Renal cortex interstitium (tissue), 11 donors: Measurements from ENCODE around the gene CLDN5. TPM values are rescaled to one million over a fixed set of nuclear protein-coding genes. Genes with fewer than 3 reads are reported as not detected.
A peak's percentile ranks its signal among the peaks of the same experiment; 100 is the strongest.

Experiments used
- DNase-seq, 11 donors: peaks; one replicate each; pipeline ENCODE4 v3.0.0-alpha.2; 2013; ENCODE audit warnings: low read depth in 9 of 11, low spot score in 4 of 11; ENCODE audit errors: extremely low read depth in 1 of 11
- polyA plus RNA-seq, 3 donors: library from polyadenylated mRNA; unstranded; fragments of 120-200 nt; gene quantifications; one replicate each; pipeline ENCODE4 v1.2.1, GENCODE V29; 2013; ENCODE audit not compliant: insufficient read length in 3 of 3

Gene CLDN5
- polyA plus RNA-seq, 3 donors = 16.3 to 40.9 (median 40.7) TPM

DNA sequence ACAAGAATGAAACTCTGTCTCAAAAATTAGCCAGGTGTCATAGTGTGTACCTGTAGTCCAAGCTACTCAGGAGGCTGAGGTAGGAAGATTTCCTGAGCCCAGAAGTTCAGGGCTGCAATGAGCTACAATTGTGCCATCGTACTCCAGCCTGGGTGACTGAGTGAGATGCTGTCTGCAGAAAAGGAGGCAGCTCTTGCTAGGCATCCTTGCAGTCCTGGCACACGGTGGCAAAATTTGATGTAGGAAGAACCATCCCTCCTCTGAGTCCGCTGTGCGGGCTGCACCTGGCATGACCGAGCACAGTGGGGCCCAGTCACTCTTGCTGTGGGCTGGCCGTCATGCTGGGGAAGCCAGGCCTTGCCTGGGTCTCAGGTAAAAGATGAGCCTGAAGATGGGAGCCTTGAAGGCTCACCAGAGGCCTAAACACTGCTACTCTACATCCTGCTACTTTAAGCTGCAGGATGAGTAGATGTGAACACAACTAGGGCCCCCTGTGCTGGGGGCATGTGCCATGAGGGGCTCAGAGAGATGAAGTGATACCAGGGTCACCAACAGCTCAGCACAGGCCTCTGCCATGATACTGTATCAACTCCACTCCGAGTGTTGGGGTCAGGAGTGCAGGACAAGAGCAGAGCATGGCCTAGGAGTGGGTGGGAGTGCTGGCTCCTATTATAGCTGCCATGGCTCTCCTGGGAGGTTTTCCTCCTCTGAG, 25.9 kb downstream of the CLDN5 start:
- DNase-seq = no peak

DNA sequence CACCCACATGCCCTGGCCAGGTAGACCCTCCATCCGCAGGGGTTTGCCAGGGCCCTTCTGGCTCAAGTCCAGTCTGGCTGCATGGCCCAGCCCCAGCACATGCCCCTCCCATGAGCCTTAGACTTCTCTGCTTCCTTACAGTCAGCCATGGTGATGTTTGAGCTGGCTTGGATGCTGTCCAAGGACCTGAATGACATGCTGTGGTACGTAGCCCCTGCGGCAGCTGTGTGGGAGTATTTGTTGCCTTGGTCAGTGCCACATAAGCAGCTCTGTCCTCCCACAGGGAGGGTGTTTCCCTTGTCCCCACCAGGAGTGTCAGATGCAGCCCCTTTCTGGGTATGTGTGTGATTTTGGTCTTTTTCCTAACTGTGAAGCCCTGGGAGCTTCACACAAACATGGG, 27.0 kb downstream of the CLDN5 start:
- peak in 2 of 11 donors; percentile 53 to 57 for DNase-seq

DNA sequence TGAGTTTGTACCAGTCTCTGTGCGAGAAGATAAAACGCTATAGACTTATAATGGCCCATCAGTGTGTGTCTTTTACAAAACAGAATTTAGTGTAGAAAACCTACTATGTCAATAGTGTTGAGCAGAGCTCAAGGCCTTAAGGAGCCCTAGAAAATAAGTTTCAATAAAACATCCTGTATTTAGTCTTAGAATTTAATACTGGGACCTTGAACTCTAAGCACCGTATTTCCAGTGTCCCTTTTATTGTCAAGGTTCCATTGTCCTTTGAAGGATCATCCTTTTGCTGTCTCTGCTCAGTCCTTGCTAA, 27.9 kb downstream of the CLDN5 start:
- no peak for DNase-seq

DNA sequence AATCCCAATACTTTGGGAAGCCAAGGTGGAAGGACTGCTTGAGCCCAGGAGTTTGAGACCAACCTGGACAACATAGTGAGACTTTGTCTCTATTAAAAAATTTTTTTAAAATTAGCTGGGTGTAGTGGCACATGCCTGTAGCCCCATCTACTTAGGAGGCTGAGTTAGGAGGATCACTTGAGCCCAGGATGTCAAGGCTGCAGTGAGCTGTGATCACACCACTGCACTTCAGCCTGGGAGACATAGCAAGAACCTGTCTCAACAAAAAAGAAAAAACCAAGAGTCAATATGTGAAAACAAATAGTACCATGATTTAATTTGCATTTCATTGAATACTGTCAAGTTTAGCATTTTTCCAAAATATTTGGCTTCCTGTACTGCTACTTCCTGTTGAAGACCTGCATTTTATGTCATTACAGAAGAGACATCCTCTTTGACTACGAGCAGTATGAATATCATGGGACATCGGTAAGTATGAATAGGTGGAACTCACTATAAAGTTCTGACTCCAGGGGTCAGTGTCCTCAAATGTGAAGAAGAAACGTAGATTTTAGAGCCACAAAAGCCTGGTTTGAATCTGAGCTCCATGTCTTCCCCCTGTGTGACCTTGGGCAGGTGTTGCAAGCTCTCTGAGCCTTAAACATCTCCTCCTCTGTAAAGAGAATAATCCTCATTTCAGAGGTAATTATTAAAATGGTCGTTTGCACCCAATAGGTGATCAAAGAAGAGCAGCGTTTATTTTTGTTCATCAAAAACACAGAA, 28.5 kb downstream of the CLDN5 start:
- DNase-seq = no peak

DNA sequence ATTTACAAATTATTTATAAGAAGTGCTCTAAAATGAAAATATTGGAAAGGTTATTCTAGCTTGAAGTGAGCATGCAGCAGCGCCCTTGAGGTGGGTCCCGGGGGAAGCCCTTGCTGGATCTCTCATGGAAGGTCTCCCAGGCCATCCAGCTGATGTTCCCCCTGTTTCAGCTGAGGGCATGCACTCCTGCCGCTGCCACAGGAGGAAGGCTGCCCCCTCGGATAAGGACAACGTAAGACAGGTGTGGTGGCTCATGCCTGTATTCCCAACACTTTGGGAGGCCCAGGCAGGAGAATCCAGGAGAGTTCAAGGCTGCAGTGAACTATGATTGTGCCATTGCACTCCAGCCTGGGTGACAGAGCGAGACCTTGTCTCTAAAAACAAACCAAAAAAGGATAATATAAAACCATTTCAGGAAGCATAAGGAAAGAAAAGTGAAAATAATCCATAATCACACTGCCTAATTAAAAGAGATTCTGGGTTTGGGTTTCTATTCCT, 29.5 kb downstream of the CLDN5 start:
- no peak for DNase-seq

DNA sequence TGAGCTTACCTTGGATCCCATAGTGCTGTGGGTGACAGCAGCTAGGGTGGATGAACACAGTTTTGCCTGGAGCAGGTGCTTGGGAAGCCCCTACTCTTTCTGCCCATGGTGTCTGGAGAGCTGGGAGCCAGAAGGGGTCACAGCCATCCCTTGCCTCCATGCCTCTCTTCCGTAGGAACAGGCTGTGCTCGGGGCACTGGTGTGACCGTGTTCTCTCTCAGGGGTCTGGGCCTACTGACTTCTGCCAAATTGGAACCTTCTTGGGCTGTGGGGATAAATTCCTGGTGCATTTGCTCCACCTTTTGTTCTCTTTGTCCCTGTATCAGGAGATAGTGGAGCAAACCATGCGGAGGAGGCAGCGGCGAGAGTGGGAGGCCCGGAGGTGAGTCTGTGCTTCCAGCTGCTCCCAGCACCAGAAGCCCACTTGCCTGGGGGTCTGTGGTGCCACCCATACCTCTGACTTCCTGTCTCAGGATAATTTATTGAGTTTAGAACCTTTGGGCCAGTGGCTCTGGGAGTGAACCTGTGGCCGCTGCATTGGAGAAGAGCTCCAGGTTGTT, 30.1 kb downstream of the CLDN5 start:
- no peak for DNase-seq

DNA sequence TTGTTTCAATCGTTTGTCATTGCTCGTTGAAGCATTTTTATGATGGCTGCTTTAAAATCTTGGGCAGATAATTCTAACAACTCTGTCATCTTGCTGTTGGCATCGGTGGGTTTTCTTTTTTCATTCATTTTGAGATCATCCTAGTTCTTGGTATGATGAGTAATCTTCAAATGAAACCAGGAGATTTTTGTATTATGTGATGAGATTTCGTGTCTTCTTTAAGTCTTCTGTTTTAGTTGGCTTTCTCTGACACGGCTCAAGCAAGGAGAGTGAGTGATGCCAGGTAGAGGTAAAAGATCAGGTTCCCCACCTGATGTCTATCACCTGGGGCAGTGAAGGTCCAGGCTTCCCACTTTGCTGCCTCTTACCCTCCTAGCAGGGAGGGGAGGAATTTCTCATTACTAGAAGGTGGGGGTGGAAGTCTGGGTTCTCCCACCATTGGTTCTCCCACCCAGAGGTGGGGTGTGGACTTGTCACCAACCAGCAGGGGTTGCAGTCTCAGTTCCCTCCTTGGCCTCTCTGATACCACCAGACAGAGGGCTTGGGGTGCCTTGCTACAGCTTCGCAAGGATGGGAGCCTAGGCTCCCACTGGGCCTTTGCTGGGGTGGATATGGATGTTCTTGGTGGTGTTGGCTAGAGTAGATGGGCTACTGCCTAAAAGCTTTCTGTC, 31.6 kb downstream of the CLDN5 start:
- no peak for DNase-seq

DNA sequence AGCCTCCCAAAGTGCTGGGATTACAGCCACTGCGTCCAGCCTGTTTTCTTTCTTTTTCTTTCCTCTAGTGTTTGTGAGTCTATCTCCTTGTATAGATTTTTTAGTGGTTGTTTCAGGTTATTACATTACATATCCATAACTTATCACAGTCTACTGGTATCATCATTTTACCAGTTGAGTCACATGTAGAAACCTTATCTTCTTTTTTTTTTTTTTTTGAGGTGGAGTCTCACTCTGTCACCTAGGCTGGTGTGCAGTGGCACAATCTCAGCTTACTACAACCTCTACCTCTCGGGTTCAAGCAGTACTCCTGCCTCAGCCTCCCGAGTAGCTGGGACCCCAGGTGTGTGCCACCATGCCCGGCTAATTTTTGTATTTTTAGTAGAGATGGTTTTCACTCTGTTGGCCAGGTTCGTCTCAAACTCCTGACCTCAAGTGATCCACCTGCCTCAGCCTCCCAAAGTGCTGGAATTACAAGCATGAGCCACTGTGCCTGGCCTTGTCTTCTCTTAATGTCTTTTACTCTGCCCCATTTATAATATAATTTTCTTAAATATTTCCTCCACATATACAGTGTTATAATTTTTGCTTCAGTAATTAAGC, 33.5 kb downstream of the CLDN5 start:
- DNase-seq = no peak

DNA sequence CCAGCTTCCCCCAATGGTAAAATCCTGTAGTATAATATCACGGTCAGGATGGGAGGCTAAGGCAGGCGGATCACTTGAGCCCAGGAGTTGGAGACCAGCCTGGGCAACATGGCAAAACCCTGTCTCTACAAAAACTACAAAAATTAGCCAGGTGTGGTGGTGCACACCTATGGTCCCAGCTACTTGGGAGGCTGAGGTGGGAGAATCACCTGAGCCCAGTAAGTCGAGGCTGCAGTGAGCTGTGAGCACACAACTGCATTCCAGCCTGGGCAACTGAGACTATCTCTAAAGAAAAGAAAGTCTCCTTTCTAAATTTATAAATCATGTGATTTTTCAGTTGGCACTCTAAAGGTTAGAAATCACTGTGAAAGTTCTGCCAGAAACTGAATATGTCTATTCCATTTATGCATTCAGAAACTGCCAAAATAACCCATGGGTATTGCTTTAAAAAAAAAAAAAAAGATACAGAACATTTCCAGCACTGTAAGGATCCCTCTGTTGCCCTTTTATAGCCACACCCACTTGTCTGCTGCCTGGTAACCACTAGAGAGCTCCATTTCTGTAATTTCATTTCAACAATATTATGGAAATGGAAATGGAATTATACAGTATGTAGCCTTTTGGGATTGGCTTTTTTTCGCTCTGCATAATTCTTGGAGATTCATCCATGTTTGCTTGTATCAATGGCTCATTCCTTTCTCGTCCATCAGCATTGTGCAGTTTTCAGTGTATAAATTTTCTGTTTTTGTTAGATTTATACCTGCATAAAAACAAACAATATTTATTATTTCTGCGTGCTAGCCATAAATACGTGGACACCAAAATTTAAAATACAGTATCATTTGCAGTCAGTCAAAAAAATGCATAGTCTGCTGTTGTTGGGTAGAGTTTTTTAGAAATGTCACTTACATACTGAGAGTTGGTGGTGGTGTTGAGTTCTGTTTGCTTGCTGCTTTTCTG, 35.0 kb downstream of the CLDN5 start:
- no peak for DNase-seq

DNA sequence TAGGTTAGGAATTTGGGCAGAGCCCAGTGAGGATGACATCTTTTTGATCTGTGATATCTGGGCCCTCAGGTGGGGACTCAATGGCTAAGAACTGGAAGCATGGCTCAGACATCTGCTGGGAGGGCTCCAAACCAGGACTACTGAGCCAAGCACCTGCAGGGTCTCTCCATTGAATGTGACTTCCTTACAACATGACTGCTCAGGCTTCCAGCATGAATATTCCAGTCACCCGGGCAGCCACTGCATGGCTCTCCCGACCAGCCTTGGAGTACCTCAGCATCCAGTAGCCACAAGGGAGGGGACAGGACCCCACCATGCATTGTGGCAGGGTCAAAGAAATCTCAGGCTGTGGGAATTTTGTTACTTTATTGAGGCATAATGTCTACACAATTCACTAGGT, 35.9 kb downstream of the CLDN5 start:
- no peak for DNase-seq

DNA sequence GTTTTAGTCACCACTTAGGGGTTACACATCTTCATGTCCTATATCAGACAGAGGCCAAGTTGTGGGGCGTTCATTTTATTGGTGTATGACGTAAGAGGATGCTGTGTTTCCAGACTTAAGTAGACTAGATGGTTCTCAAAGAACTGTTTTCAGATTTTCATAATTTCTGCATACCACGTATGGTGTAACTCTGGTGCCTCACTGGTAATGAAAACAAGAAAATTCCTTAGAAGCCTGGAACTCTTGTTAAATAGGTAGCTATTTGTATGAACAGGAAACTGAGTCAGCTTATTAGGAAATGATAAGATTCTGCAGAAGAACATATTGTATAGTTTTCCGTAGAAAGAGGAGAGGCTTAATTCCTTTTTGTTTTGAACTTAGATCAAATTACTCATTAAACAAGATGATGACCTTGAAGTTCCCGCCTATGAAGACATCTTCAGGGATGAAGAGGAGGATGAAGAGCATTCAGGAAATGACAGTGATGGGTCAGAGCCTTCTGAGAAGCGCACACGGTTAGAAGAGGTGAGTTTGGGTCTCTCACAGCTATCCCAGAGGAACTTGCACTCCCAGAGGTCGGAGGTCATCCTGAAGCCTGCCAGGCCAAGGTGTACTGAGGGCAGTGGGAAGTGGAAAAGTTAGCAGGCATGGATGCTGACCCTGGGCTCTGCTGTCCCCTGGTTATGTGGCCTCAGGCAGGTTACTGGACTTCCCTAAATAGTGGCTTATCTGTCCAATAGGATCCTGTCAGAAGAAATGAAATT, 40.5 kb downstream of the CLDN5 start:
- DNase-seq = no peak

DNA sequence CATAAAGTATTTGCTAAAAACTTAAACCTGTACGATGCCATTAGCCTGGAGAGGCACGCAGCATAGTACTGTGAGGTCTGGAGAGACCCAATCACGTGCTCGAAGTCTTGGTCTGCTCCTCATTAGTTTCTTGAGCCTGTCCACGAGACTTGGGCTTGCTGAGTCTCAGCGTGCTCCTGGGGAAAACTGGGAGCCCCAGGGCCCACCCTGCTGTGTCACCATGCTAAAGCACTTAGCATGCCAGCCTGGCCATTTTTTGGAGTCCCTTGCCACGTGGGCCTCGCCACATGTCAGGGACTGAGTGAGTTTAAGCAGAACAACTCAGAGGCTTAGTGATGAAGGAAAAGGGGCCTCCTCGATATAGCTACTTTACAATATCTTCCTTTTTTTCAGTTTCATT, 41.9 kb downstream of the CLDN5 start:
- DNase-seq = no peak

DNA sequence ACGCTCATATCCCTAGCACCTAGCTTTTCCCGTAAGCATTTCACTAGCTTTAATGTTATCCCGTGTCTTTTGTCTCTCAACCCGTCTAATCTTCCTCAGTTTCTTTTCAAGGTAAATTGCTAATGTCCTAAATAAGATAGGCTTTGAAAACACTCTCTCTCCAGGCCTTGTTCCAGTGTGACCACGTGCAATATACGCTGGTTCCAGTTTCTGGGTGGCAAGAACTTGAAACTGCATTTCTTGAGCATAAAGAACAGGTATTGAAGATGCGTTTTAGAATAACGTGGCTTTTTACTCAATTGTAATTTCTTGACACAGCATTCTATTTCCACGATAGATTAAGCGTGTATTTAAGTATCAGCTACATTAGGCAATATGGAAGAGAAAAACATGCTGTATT, 43.4 kb downstream of the CLDN5 start:
- no peak for DNase-seq

DNA sequence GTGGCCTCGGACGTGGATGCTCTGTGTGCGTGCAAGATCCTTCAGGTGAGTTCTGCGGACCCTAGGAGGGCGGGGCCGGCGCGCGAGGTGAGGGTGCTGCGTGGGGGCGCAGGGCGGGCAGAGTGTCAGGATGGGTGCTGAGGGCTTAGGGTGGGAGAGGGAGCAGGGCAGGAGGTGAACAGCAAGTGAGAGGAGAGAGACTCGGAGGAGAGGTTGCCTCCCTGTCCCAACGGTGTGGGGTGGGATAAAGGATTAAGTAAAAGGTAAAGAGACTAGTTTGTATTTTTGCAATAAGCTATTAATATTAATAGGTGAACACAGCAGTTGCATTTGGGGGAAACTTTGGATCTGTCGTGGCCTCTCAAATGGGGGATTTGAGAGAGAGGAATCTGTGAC, 44.0 kb downstream of the CLDN5 start:
- DNase-seq = no peak

DNA sequence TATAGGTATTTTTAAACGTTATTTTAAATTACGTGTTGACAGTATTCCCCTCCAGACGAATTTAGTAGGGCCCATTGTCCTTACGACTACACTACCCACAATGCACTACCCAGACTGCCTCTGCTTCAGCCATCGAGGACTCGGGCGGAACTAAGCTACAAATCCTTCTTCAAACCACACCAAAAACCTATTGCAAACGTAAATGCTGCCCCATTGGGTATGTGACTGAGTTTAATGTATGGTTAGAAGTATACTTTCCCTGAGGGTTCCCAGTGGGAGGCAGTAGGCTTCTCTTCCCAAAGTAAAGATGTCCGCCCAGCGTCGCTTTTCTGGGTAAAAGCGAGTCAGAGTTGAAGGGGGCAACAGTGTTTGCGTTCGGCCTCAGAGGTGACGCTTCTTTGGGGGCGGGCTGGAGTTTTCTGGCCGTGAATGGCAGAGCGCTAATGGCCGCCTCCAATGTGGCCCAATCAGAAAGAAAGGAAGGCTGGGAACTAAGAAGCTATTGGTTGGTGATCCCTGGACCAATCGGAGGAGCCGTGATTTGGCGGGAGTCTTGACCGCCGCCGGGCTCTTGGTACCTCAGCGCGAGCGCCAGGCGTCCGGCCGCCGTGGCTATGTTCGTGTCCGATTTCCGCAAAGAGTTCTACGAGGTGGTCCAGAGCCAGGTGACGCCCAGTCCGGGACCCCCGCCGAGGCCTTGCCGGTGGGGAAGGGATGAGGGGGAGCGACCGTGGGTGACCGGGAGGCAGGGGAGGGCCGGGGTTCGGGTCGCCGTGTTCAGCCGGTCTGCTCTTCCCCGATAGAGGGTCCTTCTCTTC, 44.6 kb downstream of the CLDN5 start, which contains the start of gene CDC45:
CDC45 (plus strand) TSS at position 566 of the 818 bp plus-strand sequence; CDS start at position 615, 49 bp downstream.
- peak; percentile 93 to 99 (median 98) for DNase-seq

DNA sequence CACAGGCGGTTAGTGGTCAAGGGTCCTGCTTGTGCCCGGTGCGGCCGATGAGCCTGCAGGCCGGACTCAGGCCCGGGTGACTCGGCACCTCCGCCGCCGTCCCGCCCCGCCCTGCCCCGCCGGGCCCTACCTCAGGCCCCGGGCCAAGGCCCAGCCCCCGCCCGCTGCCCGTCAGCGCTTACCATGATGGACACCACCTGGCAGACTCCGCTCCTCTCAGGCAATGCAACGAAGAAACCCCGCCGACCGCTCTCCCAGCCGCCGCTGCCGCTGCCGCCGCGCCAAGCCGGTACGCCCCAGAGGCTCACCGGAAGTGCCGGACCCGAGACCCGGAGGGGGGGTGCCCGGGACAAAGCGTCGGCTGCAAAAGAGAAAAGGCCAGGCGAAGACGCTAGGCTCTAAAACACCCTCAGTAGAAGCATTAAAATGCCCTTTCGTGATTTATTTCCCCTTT, 45.3 kb downstream of the CLDN5 start, which contains the start of gene UFD1:
UFD1 (minus strand) TSS at position 293 of the 454 bp plus-strand sequence; CDS start at position 185, 108 bp downstream.
- peak in 9 of 11 donors; percentile 59 to 79 (median 72) for DNase-seq
